Urinary bladder (tissue), 4 donors: Measurements from ENCODE around the gene MINDY3. TPM values are rescaled to one million over a fixed set of nuclear protein-coding genes. Genes with fewer than 3 reads are reported as not detected.

ENCODE experiments used
- DNase-seq: peaks from one replicate; pipeline ENCODE4 v3.0.0-alpha.2; 2015; ENCODE audit errors: extremely low spot score
- H3K27ac ChIP-seq: one replicate; pipeline ENCODE4 v1.5.1; 2013; ENCODE audit warnings: low read depth, mild to moderate bottlenecking, moderate library complexity
- H3K36me3 ChIP-seq: one replicate; pipeline ENCODE4 v1.6.1; 2013; ENCODE audit warnings: mild to moderate bottlenecking, moderate library complexity; ENCODE audit not compliant: insufficient read depth
- H3K4me1 ChIP-seq: one replicate; pipeline ENCODE4 v1.6.1; 2013; ENCODE audit warnings: mild to moderate bottlenecking, moderate library complexity; ENCODE audit not compliant: insufficient read depth
- H3K4me3 ChIP-seq: one replicate; pipeline ENCODE4 v1.5.1; 2013; ENCODE audit warnings: low read depth, low read length
- WGBS: extraction: QIAGEN DNeasy Blood & Tissue Kit; methylation state at CpG from one replicate; pipeline ENCODE4 v1.1.7; 2013; 5-methylcytosine and 5-hydroxymethylcytosine counted together
- polyA plus RNA-seq: library from polyadenylated mRNA; stranded (reverse); fragments of 200-250 nt; gene quantifications from one replicate; pipeline ENCODE4 v1.2.3, GENCODE V29; 2013
- total RNA-seq: library from RNA; depleted of rRNA; stranded (reverse); fragments of >200 nt; gene quantifications from one replicate; pipeline ENCODE4 v1.2.3, GENCODE V29; 2014
- donor health status: healthy with polysubstance abuse.
- donor health status: healthy.

MINDY3 gene
- total and polyA plus RNA-seq, 2 donors: 23.6 to 70.7 TPM

DNA sequence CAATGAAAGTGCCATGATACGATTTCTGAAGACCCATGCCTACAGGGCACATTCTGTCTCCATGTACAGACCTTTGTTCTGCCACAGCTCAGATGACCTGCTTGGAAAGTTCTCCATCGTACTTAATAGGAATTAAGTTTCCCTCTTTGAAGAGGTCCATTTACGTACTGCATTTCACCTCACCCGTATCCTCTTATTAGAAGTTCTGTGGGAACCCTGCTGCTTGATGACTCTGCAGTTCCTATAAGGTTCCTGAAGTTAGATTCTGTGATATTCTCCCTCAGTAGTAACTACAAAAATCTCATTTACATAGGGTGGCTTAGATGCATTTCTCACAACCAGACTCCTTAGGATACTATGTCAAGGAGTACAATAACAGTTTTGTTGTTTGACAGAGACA is 50.9 kb downstream of the MINDY3 start:
- no peak for DNase-seq
- H3K4me1 ChIP-seq: no peaks in the 10 kb centered on the region
- no peak overlapping the region for H3K4me3 ChIP-seq
- no peak overlapping the region for H3K27ac ChIP-seq
- WGBS: 92% methylated on average over 4 of the region's 4 CpGs
- H3K36me3 ChIP-seq: peaks cover 2% of the 10 kb centered on the region

DNA sequence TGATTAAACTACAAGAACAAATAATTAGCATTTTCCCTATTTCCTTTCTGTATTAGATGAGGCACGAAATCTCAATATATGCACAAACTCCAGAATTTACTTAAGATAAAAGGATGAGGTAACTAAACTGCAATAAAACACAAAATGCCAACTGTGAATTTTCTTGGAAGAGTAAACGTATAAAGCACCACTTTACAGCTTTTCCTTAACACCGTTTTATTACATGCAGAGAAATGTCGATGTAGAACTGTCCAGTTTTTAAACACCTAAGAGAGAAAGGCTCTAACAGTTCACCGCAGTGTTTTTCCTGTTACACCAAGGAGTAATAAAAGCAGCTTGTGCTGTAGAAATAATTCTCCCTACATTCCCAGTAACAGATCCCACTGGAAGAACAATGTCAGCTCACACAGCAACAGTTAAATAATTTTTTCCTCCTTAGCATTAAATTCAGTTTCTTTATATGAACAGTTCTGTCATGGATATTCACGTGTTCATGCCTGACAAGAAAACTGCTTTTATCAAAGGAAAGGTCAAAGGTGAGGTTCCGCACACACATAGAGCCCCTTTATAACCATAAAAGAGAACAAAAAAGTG is 52.0 kb downstream of the MINDY3 start:
- no peak overlapping the region for H3K27ac ChIP-seq

DNA sequence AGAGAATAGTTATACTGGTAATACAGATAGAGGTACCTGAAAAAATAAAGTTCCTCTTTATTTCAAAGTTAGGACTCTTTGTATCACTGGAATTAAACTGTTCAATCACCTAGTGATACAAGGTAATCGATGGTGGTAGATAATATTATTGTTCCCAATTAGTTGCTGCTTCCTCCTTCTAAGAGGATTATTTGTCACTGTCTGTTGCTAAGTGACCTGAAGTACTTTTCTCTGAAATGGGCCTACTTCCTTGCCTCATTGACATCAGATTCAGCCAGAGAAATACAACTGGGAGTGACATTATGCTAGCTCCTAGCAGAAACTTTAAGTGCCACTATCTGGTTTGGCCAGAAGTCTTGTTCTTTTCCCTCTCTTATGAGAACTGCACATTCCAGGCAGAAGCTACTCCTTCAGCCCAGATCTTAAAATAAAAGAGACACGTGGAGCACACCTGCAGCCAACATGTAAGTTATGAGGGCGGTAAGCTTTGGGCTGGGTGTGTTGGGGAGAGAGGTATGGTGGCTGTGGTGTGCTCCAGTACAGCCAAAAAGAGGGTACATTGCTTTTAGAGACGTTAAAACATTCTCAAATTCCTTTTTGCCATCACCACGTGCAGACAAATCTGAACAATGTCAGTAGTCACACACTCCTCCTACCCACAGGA is 54.8 kb downstream of the MINDY3 start:
- no peak for DNase-seq
- no peak overlapping the region for H3K27ac ChIP-seq
- no peak overlapping the region for H3K4me3 ChIP-seq
- 88% methylated on average over 5 of the region's 5 CpGs for WGBS
- H3K4me1 ChIP-seq: no peaks in the 10 kb centered on the region
- H3K36me3 ChIP-seq: peaks cover 5% of the 10 kb centered on the region

More for the DNA sequence above, 52.0 kb downstream of the MINDY3 start:
- DNase-seq: no peak
- peaks cover 2% of the 10 kb centered on the region for H3K36me3 ChIP-seq
- H3K4me3 ChIP-seq: no peak overlapping the region
- WGBS: 61% methylated on average over 7 of the region's 7 CpGs
- no peaks in the 10 kb centered on the region for H3K4me1 ChIP-seq

DNA sequence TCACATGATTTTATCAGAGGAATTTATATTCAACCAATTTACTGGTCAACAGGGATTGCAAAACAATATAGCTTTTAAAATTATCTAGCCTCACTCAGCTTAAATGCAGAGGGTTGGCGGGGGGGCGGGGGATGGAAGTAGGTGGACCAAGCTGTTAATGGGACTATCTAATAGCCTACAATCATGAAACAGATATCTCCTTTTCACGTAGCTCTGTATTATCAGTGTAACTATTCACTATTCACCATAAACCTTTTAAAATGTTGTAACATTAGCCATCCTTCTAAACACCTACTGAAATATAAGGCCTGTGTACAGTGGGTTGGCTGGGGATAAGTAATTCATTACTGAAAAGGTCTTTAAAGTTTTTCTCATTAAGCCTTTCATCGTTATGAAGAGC is 56.2 kb downstream of the MINDY3 start:
- H3K27ac ChIP-seq: no peak overlapping the region
- DNase-seq: no peak
- no peak overlapping the region for H3K4me3 ChIP-seq
- no peaks in the 10 kb centered on the region for H3K4me1 ChIP-seq
- H3K36me3 ChIP-seq: peaks cover 5% of the 10 kb centered on the region
- WGBS: 92% methylated on average over 4 of the region's 4 CpGs

- Histone ChIP-seq H3K36me3 (peaks cover 5% of the 10 kb centered on the region), H3K4me3 (no peak overlapping the region), H3K4me1 (no peaks in the 10 kb centered on the region), H3K27ac (no peak overlapping the region)
- 65% methylated on average over 3 of the region's 3 CpGs for WGBS
- no peak for DNase-seq
These were observed 57.8 kb downstream of the MINDY3 start for GRCh38 chr10:15802375-15802949.

- no peak overlapping the region for H3K4me3 ChIP-seq
- 97% methylated on average over 3 of the region's 3 CpGs for WGBS
- no peak for DNase-seq
- H3K36me3 ChIP-seq: peaks cover 5% of the 10 kb centered on the region
- H3K27ac ChIP-seq: no peak overlapping the region
- H3K4me1 ChIP-seq: no peaks in the 10 kb centered on the region
These were observed 58.7 kb downstream of the MINDY3 start for GRCh38 chr10:15801641-15802040.

- no peak for DNase-seq
- 97% methylated on average over 1 of the region's 1 CpG for WGBS
These were observed 59.2 kb downstream of the MINDY3 start for GRCh38 chr10:15801147-15801546.

DNA sequence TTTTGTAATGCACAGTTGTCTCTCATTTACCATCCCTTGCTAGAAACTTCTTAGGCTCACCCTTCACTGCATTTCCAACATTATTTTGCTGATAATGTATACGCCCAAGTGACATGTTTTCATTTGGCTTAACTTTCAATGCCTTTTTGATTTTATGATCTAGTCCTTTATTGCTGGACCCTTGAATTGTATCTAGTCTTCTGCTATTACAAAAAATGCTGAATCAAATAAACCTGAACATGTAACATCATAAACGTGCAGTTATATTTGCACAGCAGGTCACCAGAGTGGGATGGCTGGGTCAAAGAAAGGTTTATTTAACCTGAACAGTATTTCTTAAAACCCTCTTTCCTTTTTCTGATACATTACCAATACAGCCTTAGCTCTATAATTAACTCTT is 63.0 kb downstream of the MINDY3 start:
- H3K4me3 ChIP-seq: no peak overlapping the region
- H3K36me3 ChIP-seq: peaks cover 3% of the 10 kb centered on the region
- no peak overlapping the region for H3K27ac ChIP-seq
- H3K4me1 ChIP-seq: no peaks in the 10 kb centered on the region
- 78% methylated on average over 2 of the region's 2 CpGs for WGBS
- no peak for DNase-seq

More at GRCh38 chr10:15801147-15801546, 59.2 kb downstream of the MINDY3 start:
- H3K27ac ChIP-seq: no peak overlapping the region
- H3K4me3 ChIP-seq: no peak overlapping the region
- H3K36me3 ChIP-seq: peaks cover 5% of the 10 kb centered on the region
- no peaks in the 10 kb centered on the region for H3K4me1 ChIP-seq

- Histone ChIP-seq H3K36me3 (peaks cover 3% of the 10 kb centered on the region), H3K4me1 (no peaks in the 10 kb centered on the region), H3K4me3 (no peak overlapping the region), H3K27ac (no peak overlapping the region)
- DNase-seq: no peak
- WGBS: 74% methylated on average over 1 of the region's 1 CpG
These were observed 63.5 kb downstream of the MINDY3 start for GRCh38 chr10:15796762-15797161.

- no peak for DNase-seq
- WGBS: 69% methylated on average over 5 of the region's 5 CpGs
- Histone ChIP-seq H3K4me1 (no peaks in the 10 kb centered on the region), H3K36me3 (peaks cover 2% of the 10 kb centered on the region), H3K27ac (no peak overlapping the region), H3K4me3 (no peak overlapping the region)
These were observed 64.1 kb downstream of the MINDY3 start for GRCh38 chr10:15796098-15796759.

DNA sequence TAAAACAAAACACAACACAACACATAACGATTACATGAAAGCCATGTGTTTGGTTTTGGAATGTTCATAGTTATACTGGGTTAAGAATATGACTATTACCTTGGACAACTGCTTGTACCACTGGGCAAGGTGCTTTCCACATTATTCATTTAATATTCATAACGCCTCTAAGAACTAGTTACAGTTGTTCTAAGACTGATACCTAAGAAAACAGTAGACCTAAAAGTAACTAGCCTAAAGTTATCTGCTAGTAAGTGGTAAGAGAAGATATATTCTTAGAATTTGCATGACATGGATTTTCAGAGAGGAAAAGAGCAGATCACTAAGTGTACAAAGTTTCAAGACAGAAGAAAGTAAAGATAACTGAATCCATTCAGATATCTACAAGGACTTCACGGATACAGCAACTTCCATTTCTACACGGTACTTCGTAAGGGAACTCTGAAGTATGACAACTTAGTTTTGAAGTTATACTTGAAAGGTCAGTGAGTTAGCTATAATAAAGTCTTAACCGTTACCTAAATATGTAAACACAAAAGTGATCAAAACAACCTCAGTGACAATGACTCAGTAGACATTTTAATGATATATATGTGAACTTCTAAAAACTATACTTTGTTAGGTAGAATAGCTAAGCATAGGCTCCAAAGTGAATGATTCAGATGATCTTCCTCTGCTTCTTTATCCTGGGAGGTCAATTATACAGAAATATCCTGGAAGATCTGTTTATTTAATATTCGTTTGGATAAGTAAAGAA is 65.1 kb downstream of the MINDY3 start:
- H3K27ac ChIP-seq: no peak overlapping the region
- H3K4me1 ChIP-seq: no peaks in the 10 kb centered on the region
- no peak overlapping the region for H3K4me3 ChIP-seq
- no peak for DNase-seq
- 79% methylated on average over 7 of the region's 7 CpGs for WGBS
- H3K36me3 ChIP-seq: no peaks in the 10 kb centered on the region

DNA sequence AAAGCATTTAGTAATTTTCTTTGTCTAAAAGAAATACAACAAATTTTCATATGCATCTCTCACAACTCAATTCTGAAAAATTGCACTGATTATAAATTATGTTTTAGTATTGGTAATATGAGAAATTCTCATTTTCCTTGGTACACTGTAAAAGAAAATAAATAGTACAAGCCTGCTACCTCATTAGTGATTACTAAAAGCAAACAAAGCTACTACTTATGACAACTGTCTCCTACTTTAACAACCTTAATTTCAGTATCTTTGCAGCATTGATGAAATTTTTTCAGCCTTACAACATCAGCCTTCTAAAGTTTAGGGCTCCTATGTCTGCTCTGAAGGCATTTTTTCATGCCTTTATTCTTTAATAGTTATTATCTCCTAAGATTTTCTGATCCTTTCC is 65.7 kb downstream of the MINDY3 start:
- Histone ChIP-seq H3K4me3 (no peak overlapping the region), H3K4me1 (no peaks in the 10 kb centered on the region), H3K36me3 (no peaks in the 10 kb centered on the region), H3K27ac (no peak overlapping the region)
- no peak for DNase-seq

GRCh38 chr10:15793664-15794063 is 66.6 kb downstream of the MINDY3 start:
- no peak for DNase-seq
- H3K4me3 ChIP-seq: no peak overlapping the region
- H3K4me1 ChIP-seq: no peaks in the 10 kb centered on the region
- 88% methylated on average over 5 of the region's 5 CpGs for WGBS
- no peak overlapping the region for H3K27ac ChIP-seq
- H3K36me3 ChIP-seq: no peaks in the 10 kb centered on the region
